K562 (cell line): ENCODE measurements around the gene SLC13A4. TPM values are rescaled to one million over a fixed set of nuclear protein-coding genes. Genes with fewer than 3 reads are reported as not detected.

Experiments used
- CAMTA2 ChIP-seq: fragments of 250-450 bp; sonication (Bioruptor Pico); conservative IDR thresholded peaks from 2 replicates; pipeline ENCODE4 v1.5.1; 2022
- CBFA2T3 ChIP-seq: fragments of 450-650 bp; IDR thresholded peaks from 2 replicates; pipeline ENCODE4 v1.6.1; 2017
- CHD2 ChIP-seq: IDR thresholded peaks from 2 replicates; pipeline ENCODE4 v1.6.1; 2011; ENCODE audit warnings: low read depth, low read length
- ERF ChIP-seq: fragments of 450-650 bp; formaldehyde crosslinking; IDR thresholded peaks from 2 replicates; pipeline ENCODE4 v1.4.0; 2020; ENCODE audit warnings: mild to moderate bottlenecking, mixed read lengths
- FOSL1 ChIP-seq: fragments of 200-800 bp; sonication (Bioruptor generic); conservative IDR thresholded peaks from 2 replicates; pipeline ENCODE4 v1.6.1; 2016; ENCODE audit warnings: missing genetic modification characterization, missing compliant biosample characterization
- FOXJ3 ChIP-seq: sonication (generic); formaldehyde crosslinking; IDR thresholded peaks from 2 replicates; pipeline ENCODE4 v1.4.0; 2020; ENCODE audit warnings: mild to moderate bottlenecking, missing genetic modification reagents
- HMG20A ChIP-seq: fragments of 450-650 bp; formaldehyde crosslinking; conservative IDR thresholded peaks from 2 replicates; pipeline ENCODE4 v1.4.0; 2020; ENCODE audit warnings: mild to moderate bottlenecking, mixed read lengths
- MEF2A ChIP-seq: IDR thresholded peaks from 2 replicates; pipeline ENCODE4 v1.6.1; 2011; ENCODE audit warnings: low read depth, mild to moderate bottlenecking, low read length, moderate library complexity; ENCODE audit not compliant: control insufficient read depth
- MYC ChIP-seq, 2 experiments: fragments of 250-450 bp in 1 of 2; sonication (Bioruptor Pico) in 1 of 2; IDR thresholded peaks; 2 replicates each; pipeline versions ENCODE4 v1.5.1 to v1.6.1; 2012 to 2021; ENCODE audit warnings: low read depth in 2 of 2, borderline replicate concordance in 1 of 2, improper control_type of control experiment in 1 of 2, low read length in 1 of 2, mild to moderate bottlenecking in 1 of 2, moderate library complexity in 1 of 2
- NR3C1 ChIP-seq: sonication (generic); formaldehyde crosslinking; IDR thresholded peaks from 2 replicates; pipeline ENCODE4 v1.8.1; 2022; ENCODE audit warnings: missing genetic modification reagents
- NRF1 ChIP-seq, 2 experiments: fragments of 450-650 bp; IDR thresholded peaks in 1 of 2; conservative IDR thresholded peaks in 1 of 2; 2 replicates each; pipeline ENCODE4 v1.6.1; 2014; ENCODE audit warnings: mild to moderate bottlenecking in 2 of 2
- POLR2B ChIP-seq: fragments of 450-650 bp; IDR thresholded peaks from 2 replicates; pipeline ENCODE4 v1.6.1; 2018; ENCODE audit warnings: low read depth; ENCODE audit not compliant: partially characterized antibody
- POLR3A ChIP-seq: IDR thresholded peaks from 2 replicates; pipeline ENCODE4 v1.6.1; 2011; ENCODE audit warnings: borderline replicate concordance, mild to moderate bottlenecking, moderate library complexity; ENCODE audit not compliant: insufficient read length, insufficient read depth; ENCODE audit errors: extremely low read depth
- POU5F1 ChIP-seq: fragments of 150-350 bp; IDR thresholded peaks from 2 replicates; pipeline ENCODE4 v1.6.1; 2014; ENCODE audit warnings: borderline replicate concordance, low read length, low read depth, mild to moderate bottlenecking; ENCODE audit not compliant: partially characterized antibody
- SMAD4 ChIP-seq: fragments of 250-450 bp; sonication (Bioruptor Pico); conservative IDR thresholded peaks from 2 replicates; pipeline ENCODE4 v1.8.0; 2021; ENCODE audit warnings: inconsistent platforms, mild to moderate bottlenecking, moderate library complexity
- TAF7 ChIP-seq: fragments of 450-650 bp; IDR thresholded peaks from 2 replicates; pipeline ENCODE4 v1.6.1; 2016; ENCODE audit warnings: missing genetic modification characterization, missing compliant biosample characterization
- TEAD1 ChIP-seq, 2 experiments: fragments of 450-650 bp in 1 of 2; sonication (generic) in 1 of 2; formaldehyde crosslinking; IDR thresholded peaks; 2 replicates each; pipeline versions ENCODE4 v1.4.0 to v1.8.0; 2020 to 2022; ENCODE audit warnings: mild to moderate bottlenecking in 2 of 2, missing genetic modification reagents in 1 of 2
- ZEB2 ChIP-seq: fragments of 450-650 bp; IDR thresholded peaks from 2 replicates; pipeline ENCODE4 v1.6.1; 2016
- ZNF134 ChIP-seq: fragments of 250-450 bp; sonication (Bioruptor Pico); conservative IDR thresholded peaks from 2 replicates; pipeline ENCODE4 v1.4.0; 2020
- ZNF408 ChIP-seq: fragments of 250-450 bp; sonication (Bioruptor Pico); IDR thresholded peaks from 2 replicates; pipeline ENCODE4 v1.4.0; 2020; ENCODE audit warnings: low read depth, mild to moderate bottlenecking, moderate library complexity
- ZNF561 ChIP-seq: fragments of 450-650 bp; formaldehyde crosslinking; conservative IDR thresholded peaks from 2 replicates; pipeline ENCODE4 v1.4.0; 2020; ENCODE audit warnings: mild to moderate bottlenecking, moderate library complexity
- ZNF589 ChIP-seq: fragments of 200-800 bp; sonication (Bioruptor generic); IDR thresholded peaks from 2 replicates; pipeline ENCODE4 v1.6.1; 2016; ENCODE audit warnings: low read depth, missing genetic modification characterization, missing compliant biosample characterization
- ZNF696 ChIP-seq: fragments of 250-450 bp; sonication (Bioruptor Pico); conservative IDR thresholded peaks from 2 replicates; pipeline ENCODE4 v1.4.0; 2020; ENCODE audit warnings: mild to moderate bottlenecking, moderate library complexity
- ZNF699 ChIP-seq: fragments of 250-450 bp; sonication (Bioruptor Pico); IDR thresholded peaks from 2 replicates; pipeline ENCODE4 v1.8.0; 2021; ENCODE audit warnings: mild to moderate bottlenecking, moderate library complexity; ENCODE audit not compliant: insufficient replicate concordance
- ZZZ3 ChIP-seq: fragments of 450-650 bp; IDR thresholded peaks from 2 replicates; pipeline ENCODE4 v1.6.1; 2016; ENCODE audit warnings: antibody characterized with exemption, mild to moderate bottlenecking, moderate library complexity
- polyA plus RNA-seq, 8 experiments: library from polyadenylated mRNA; depleted of rRNA in 4 of 8; stranded (reverse) in 5 of 8; unstranded in 3 of 8; fragments of >200 nt; fragmentation: Nextera tagmentation in 2 of 8; fragmentation: Illumina TruSeq in 1 of 8; extraction: Ambion mirVana in 2 of 8; extraction: Trizol in 1 of 8; gene quantifications; 2 replicates each; pipeline versions ENCODE4 v1.2.1 to v1.2.3, GENCODE V29; 2011 to 2014; ENCODE audit warnings: inconsistent platforms in 1 of 8, missing spikeins in 1 of 8
- total RNA-seq, 7 experiments: library from RNA; depleted of rRNA in 6 of 7; stranded (reverse); fragments of >200 nt in 6 of 7; fragmentation: Illumina TruSeq in 2 of 7; extraction: Trizol in 2 of 7; gene quantifications; 2 replicates each; pipeline versions ENCODE4 v1.2.1 to v1.2.3, GENCODE V29; 2011 to 2021; ENCODE audit warnings: low replicate concordance in 1 of 7
- TF ChIP-seq, protein P1 (sequence below): fragments of 450-650 bp; formaldehyde crosslinking; IDR thresholded peaks from 2 replicates; pipeline ENCODE4 v1.4.0; 2020; ENCODE audit warnings: mild to moderate bottlenecking, mixed read lengths
- TF ChIP-seq, protein P2 (sequence below), 2 experiments: IDR thresholded peaks; 2 replicates each; pipeline ENCODE4 v1.6.1; 2011; ENCODE audit warnings: borderline replicate concordance in 1 of 2, control low read depth in 1 of 2, low read depth in 1 of 2, low read length in 1 of 2, mild to moderate bottlenecking in 1 of 2, mixed read lengths in 1 of 2, moderate library complexity in 1 of 2; ENCODE audit not compliant: insufficient read depth in 1 of 2, insufficient read length in 1 of 2, poor library complexity in 1 of 2, severe bottlenecking in 1 of 2; ENCODE audit errors: extremely low read depth in 1 of 2
- TF ChIP-seq, protein P3 (sequence below), 2 experiments: fragments of 250-450 bp in 1 of 2; fragments of 450-650 bp in 1 of 2; sonication (Bioruptor Pico) in 1 of 2; IDR thresholded peaks; 2 replicates each; pipeline versions ENCODE4 v1.6.1 to v1.8.0; 2016 to 2021; ENCODE audit warnings: mild to moderate bottlenecking in 2 of 2, moderate library complexity in 2 of 2, missing compliant biosample characterization in 1 of 2, missing genetic modification characterization in 1 of 2

SLC13A4 gene
- total and polyA plus RNA-seq, 9 of the 15 experiments (the other 6 are each of a cell fraction or from before 2014, with no cell fraction given) = 0.11 to 1.0 (median 0.36) TPM

DNA sequence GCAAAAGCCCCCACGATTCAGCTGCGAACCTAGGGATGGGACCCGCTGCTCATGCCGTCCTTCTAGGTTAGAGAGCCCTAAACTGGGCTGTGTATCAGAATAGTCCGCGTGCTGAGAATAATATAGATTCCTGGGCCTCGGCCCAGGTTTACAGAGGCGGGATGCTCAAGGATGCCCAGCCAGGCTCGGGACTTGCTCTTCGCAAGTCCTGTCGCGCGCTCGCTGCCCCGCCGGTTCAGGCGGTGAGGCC, 65.9 kb downstream of the SLC13A4 start (continued):
- TF ChIP-seq, protein P1, sequence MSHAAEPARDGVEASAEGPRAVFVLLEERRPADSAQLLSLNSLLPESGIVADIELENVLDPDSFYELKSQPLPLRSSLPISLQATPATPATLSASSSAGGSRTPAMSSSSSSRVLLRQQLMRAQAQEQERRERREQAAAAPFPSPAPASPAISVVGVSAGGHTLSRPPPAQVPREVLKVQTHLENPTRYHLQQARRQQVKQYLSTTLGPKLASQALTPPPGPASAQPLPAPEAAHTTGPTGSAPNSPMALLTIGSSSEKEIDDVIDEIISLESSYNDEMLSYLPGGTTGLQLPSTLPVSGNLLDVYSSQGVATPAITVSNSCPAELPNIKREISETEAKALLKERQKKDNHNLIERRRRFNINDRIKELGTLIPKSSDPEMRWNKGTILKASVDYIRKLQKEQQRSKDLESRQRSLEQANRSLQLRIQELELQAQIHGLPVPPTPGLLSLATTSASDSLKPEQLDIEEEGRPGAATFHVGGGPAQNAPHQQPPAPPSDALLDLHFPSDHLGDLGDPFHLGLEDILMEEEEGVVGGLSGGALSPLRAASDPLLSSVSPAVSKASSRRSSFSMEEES (CRISPR knock-in tag) = no peak
- TF ChIP-seq CHD2 (no peak), MEF2A (no peak), ZNF696 (no peak), POLR2B (no peak), TAF7 (tag) (peak; percentile 66; the same call in 1 of the 2 replicates), POU5F1 (no peak), HMG20A (CRISPR knock-in tag) (no peak), MYC (IDR thresholded peaks at IDR 0.05; ENCODE audit: low read depth, low read length) (peak; percentile 97; the same call in 1 of the 2 replicates), MYC (CRISPR knock-in tag; IDR thresholded peaks at IDR 0.05; ENCODE audit: borderline replicate concordance, low read depth) (peak; percentile 73; the same call in 1 of the 2 replicates), ZNF408 (no peak), FOSL1 (tag) (no peak), POLR3A (no peak), TEAD1 (CRISPR knock-in tag; IDR thresholded peaks at IDR 0.05) (no peak), CBFA2T3 (no peak), CAMTA2 (CRISPR knock-in tag) (no peak), ZEB2 (0 out of 2 replicates have a peak, but pooled peaks have one; percentile 11), NR3C1 (CRISPR knock-in tag) (no peak), ZNF589 (CRISPR knock-in tag) (peak; percentile 86; the same call in 1 of the 2 replicates), ERF (CRISPR knock-in tag) (no peak), ZNF134 (0 out of 2 replicates have a peak, but pooled peaks have one; percentile 1), FOXJ3 (CRISPR knock-in tag) (no peak), ZNF699 (CRISPR knock-in tag) (no peak), SMAD4 (CRISPR knock-in tag) (no peak), ZZZ3 (peak; percentile 89), ZNF561 (CRISPR knock-in tag) (no peak), NRF1 (conservative IDR thresholded peaks at IDR 0.05 in 1 of 2, IDR thresholded peaks at IDR 0.05 in 1 of 2) (no peak)
- TF ChIP-seq, protein P2, sequence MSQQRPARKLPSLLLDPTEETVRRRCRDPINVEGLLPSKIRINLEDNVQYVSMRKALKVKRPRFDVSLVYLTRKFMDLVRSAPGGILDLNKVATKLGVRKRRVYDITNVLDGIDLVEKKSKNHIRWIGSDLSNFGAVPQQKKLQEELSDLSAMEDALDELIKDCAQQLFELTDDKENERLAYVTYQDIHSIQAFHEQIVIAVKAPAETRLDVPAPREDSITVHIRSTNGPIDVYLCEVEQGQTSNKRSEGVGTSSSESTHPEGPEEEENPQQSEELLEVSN (IDR thresholded peaks at IDR 0.05; ENCODE audit: borderline replicate concordance in 1 of 2, extremely low read depth in 1 of 2, insufficient read depth in 1 of 2, insufficient read length in 1 of 2, low read depth in 1 of 2, low read length in 1 of 2, poor library complexity in 1 of 2, severe bottlenecking in 1 of 2) = no peak
- TF ChIP-seq, protein P3, sequence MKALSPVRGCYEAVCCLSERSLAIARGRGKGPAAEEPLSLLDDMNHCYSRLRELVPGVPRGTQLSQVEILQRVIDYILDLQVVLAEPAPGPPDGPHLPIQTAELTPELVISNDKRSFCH (CRISPR knock-in tag; IDR thresholded peaks at IDR 0.05) = no peak
- TF ChIP-seq, protein P3 (tag; IDR thresholded peaks at IDR 0.05) = peak; percentile 68
